Esophagus (tissue), 2 donors: ENCODE data around the gene PPM1D. TPM values are rescaled to one million over a fixed set of nuclear protein-coding genes. Genes with fewer than 3 reads are reported as not detected.
"Not testable (repeated sequence)": the region's sequence is repeated elsewhere in the genome, so short reads cannot be mapped to it uniquely, and the experiment has no call there.

Experiments used
- H3K27ac ChIP-seq, 2 donors: one replicate each; pipeline ENCODE4 v1.5.1; 2013; ENCODE audit warnings: low read depth in 2 of 2, mild to moderate bottlenecking in 2 of 2, inconsistent platforms in 1 of 2, low read length in 1 of 2, moderate library complexity in 1 of 2
- H3K27me3 ChIP-seq, 2 donors: one replicate each; pipeline ENCODE4 v1.6.1; 2013; ENCODE audit warnings: low read length in 2 of 2, control low read depth in 1 of 2, mild to moderate bottlenecking in 1 of 2; ENCODE audit not compliant: insufficient read depth in 2 of 2, control insufficient read depth in 1 of 2
- H3K36me3 ChIP-seq, 2 donors: one replicate each; pipeline ENCODE4 v1.6.1; 2013; ENCODE audit warnings: low read length in 1 of 2; ENCODE audit not compliant: control insufficient read depth in 2 of 2, insufficient read depth in 2 of 2
- H3K4me1 ChIP-seq, 2 donors: one replicate each; pipeline ENCODE4 v1.6.1; 2013; ENCODE audit warnings: low read length in 1 of 2; ENCODE audit not compliant: control insufficient read depth in 2 of 2, insufficient read depth in 2 of 2
- H3K4me3 ChIP-seq, 2 donors: one replicate each; pipeline ENCODE4 v1.5.1; 2013; ENCODE audit warnings: low read length in 2 of 2, mild to moderate bottlenecking in 2 of 2, low read depth in 1 of 2, moderate library complexity in 1 of 2
- H3K9me3 ChIP-seq, 2 donors: one replicate each; pipeline ENCODE4 v1.6.1; 2013; ENCODE audit warnings: mild to moderate bottlenecking in 2 of 2, low read depth in 1 of 2, low read length in 1 of 2, moderate library complexity in 1 of 2; ENCODE audit not compliant: control insufficient read depth in 2 of 2, insufficient read depth in 1 of 2
- WGBS, 2 donors: extraction: QIAGEN DNeasy Blood & Tissue Kit; methylation state at CpG; one replicate each; pipeline ENCODE4 v1.1.7; 2013; 5-methylcytosine and 5-hydroxymethylcytosine counted together
- polyA plus RNA-seq, 2 donors: library from polyadenylated mRNA; stranded (reverse); fragments of 200-250 nt; gene quantifications; one replicate each; pipeline ENCODE4 v1.2.3, GENCODE V29; 2013
- donor health status: healthy with polysubstance abuse.
- donor health status: Bipolar disorder and iron deficiency.

PPM1D gene
- polyA plus RNA-seq, 2 donors = 3.3 to 5.1 TPM

GRCh38 chr17:60613796-60614195 lies 13.8 kb downstream of the PPM1D start:
- not testable (repeated sequence) for H3K27me3 ChIP-seq, H3K36me3 ChIP-seq
- WGBS, 2 donors = 91 to 96% methylated on average over 16 to 20 of the region's 20 CpGs

GRCh38 chr17:60614247-60614646 lies 14.3 kb downstream of the PPM1D start:
- not testable (repeated sequence) for H3K27me3 ChIP-seq, H3K4me3 ChIP-seq, H3K27ac ChIP-seq, H3K36me3 ChIP-seq, H3K9me3 ChIP-seq, H3K4me1 ChIP-seq
- WGBS, 2 donors = 78 to 85% methylated on average over 3 of the region's 3 CpGs

More at GRCh38 chr17:60613796-60614195, 13.8 kb downstream of the PPM1D start:
- H3K4me3 ChIP-seq, H3K9me3 ChIP-seq, H3K4me1 ChIP-seq, H3K27ac ChIP-seq: not testable (repeated sequence)

GRCh38 chr17:60615108-60615507 lies 15.1 kb downstream of the PPM1D start:
- Histone ChIP-seq H3K27ac (no peak overlapping the region), H3K4me1 (no peaks in the 10 kb centered on the region), H3K9me3 (no peaks in the 10 kb centered on the region), H3K27me3 (no peaks in the 10 kb centered on the region), H3K36me3 (no peaks in the 10 kb centered on the region), H3K4me3 (no peak overlapping the region)
- WGBS, 2 donors = 87 to 94% methylated on average over 7 of the region's 7 CpGs

GRCh38 chr17:60615840-60616239 lies 15.8 kb downstream of the PPM1D start:
- Histone ChIP-seq H3K36me3 (no peaks in the 10 kb centered on the region), H3K27ac (no peak overlapping the region), H3K27me3 (no peaks in the 10 kb centered on the region), H3K4me3 (no peak overlapping the region), H3K4me1 (no peaks in the 10 kb centered on the region), H3K9me3 (no peaks in the 10 kb centered on the region)
- 89 to 91% methylated on average over 3 of the region's 3 CpGs for WGBS, 2 donors

GRCh38 chr17:60618080-60618479 lies 18.1 kb downstream of the PPM1D start:
- WGBS, 2 donors = 97 to 100% methylated on average over 3 of the region's 3 CpGs
- Histone ChIP-seq H3K4me1 (no peaks in the 10 kb centered on the region), H3K27me3 (no peaks in the 10 kb centered on the region), H3K36me3 (no peaks in the 10 kb centered on the region), H3K27ac (no peak overlapping the region), H3K9me3 (no peaks in the 10 kb centered on the region), H3K4me3 (no peak overlapping the region)

GRCh38 chr17:60618854-60619526 lies 19.0 kb downstream of the PPM1D start:
- Histone ChIP-seq H3K4me1 (no peaks in the 10 kb centered on the region), H3K4me3 (no peak overlapping the region), H3K9me3 (no peaks in the 10 kb centered on the region), H3K27ac (no peak overlapping the region), H3K36me3 (no peaks in the 10 kb centered on the region), H3K27me3 (no peaks in the 10 kb centered on the region)
- 44 to 57% methylated on average over 3 of the region's 3 CpGs for WGBS, 2 donors

- no peak overlapping the region for H3K4me3 ChIP-seq
- no peaks in the 10 kb centered on the region for H3K9me3 ChIP-seq
- H3K4me1 ChIP-seq = no peaks in the 10 kb centered on the region
- WGBS, 2 donors = 99 to 100% methylated on average over 2 of the region's 2 CpGs
- H3K27me3 ChIP-seq = no peaks in the 10 kb centered on the region
- no peaks in the 10 kb centered on the region for H3K36me3 ChIP-seq
- no peak overlapping the region for H3K27ac ChIP-seq
Observed at GRCh38 chr17:60622961-60623360, 23.0 kb downstream of the PPM1D start.

- Histone ChIP-seq H3K27me3 (no peaks in the 10 kb centered on the region), H3K27ac (no peak overlapping the region), H3K4me1 (no peaks in the 10 kb centered on the region), H3K4me3 (no peak overlapping the region), H3K36me3 (no peaks in the 10 kb centered on the region), H3K9me3 (no peaks in the 10 kb centered on the region)
- 89 to 90% methylated on average over 9 of the region's 9 CpGs for WGBS, 2 donors
Observed at GRCh38 chr17:60623415-60623814, 23.4 kb downstream of the PPM1D start.

GRCh38 chr17:60627124-60627523 lies 27.1 kb downstream of the PPM1D start:
- H3K4me3 ChIP-seq = no peak overlapping the region
- H3K9me3 ChIP-seq = no peaks in the 10 kb centered on the region
- 72 to 82% methylated on average over 2 of the region's 2 CpGs for WGBS, 2 donors
- H3K36me3 ChIP-seq = no peaks in the 10 kb centered on the region
- peaks cover 0 to 3% of the 10 kb centered on the region in 2 donors for H3K4me1 ChIP-seq
- H3K27ac ChIP-seq = no peak overlapping the region
- H3K27me3 ChIP-seq = no peaks in the 10 kb centered on the region

GRCh38 chr17:60628252-60628889 lies 28.4 kb downstream of the PPM1D start:
- Histone ChIP-seq H3K4me1 (peaks cover 0 to 3% of the 10 kb centered on the region in 2 donors), H3K36me3 (no peaks in the 10 kb centered on the region), H3K4me3 (no peak overlapping the region), H3K27ac (no peak overlapping the region), H3K27me3 (no peaks in the 10 kb centered on the region), H3K9me3 (no peaks in the 10 kb centered on the region)
- 84 to 85% methylated on average over 6 of the region's 6 CpGs for WGBS, 2 donors
